PC-3 (cell line): ENCODE measurements around the gene UGT2A2.

Experiments used
- CTCF ChIP-seq: fragments of 300-600 bp; sonication (generic); conservative IDR thresholded peaks from 2 replicates; pipeline ENCODE4 v1.5.1; 2017; ENCODE audit warnings: antibody characterized with exemption, low read depth, mild to moderate bottlenecking, low read length
- EZH2 ChIP-seq: fragments of 300-600 bp; sonication (generic); IDR thresholded peaks from one replicate; pipeline ENCODE4 v1.6.1; 2017; ENCODE audit warnings: antibody characterized with exemption, mild to moderate bottlenecking, low read length; ENCODE audit not compliant: unreplicated experiment
- EZH2phosphoT487 ChIP-seq: fragments of 300-600 bp; sonication (generic); IDR thresholded peaks from 2 replicates; pipeline ENCODE4 v1.6.1; 2018; ENCODE audit warnings: mild to moderate bottlenecking, antibody characterized with exemption, low read length, borderline replicate concordance

GRCh38 chr4:69568787-69569186, 70.7 kb downstream of the UGT2A2 start:
- no peak for TF ChIP-seq CTCF
- no peak for TF ChIP-seq EZH2phosphoT487
- no peak for TF ChIP-seq EZH2
